GM12891 (cell line): Measurements from ENCODE around the gene EPB41L3.
A peak's percentile ranks its signal among the peaks of the same experiment; 100 is the strongest.

Source experiments
- DNase-seq: peaks from one replicate; pipeline ENCODE4 v3.0.0; 2011; ENCODE audit warnings: low spot score; ENCODE audit not compliant: insufficient read length
- FAIRE-seq: peaks from 2 replicates; lab custom pipeline; 2011; peaks lifted over from hg19 to GRCh38; lab: Jason Lieb, UNC
- PAX5 ChIP-seq: IDR thresholded peaks from 2 replicates; pipeline ENCODE4 v1.6.1; 2011; ENCODE audit warnings: low read length, moderate library complexity, mild to moderate bottlenecking; ENCODE audit not compliant: insufficient read depth, severe bottlenecking
- POLR2A ChIP-seq: IDR thresholded peaks from 2 replicates; pipeline ENCODE4 v1.6.1; 2011; ENCODE audit warnings: low read depth, low read length, control low read depth
- POLR2AphosphoS5 ChIP-seq: IDR thresholded peaks from 2 replicates; pipeline ENCODE4 v1.6.1; 2011; ENCODE audit warnings: low read depth, low read length, control low read depth
- POU2F2 ChIP-seq: IDR thresholded peaks from 2 replicates; pipeline ENCODE4 v1.6.1; 2011; ENCODE audit warnings: low read depth, mild to moderate bottlenecking, control low read depth, low read length, moderate library complexity
- SPI1 ChIP-seq: IDR thresholded peaks from 2 replicates; pipeline ENCODE4 v1.6.1; 2011; ENCODE audit warnings: low read depth, low read length, control low read depth
- TAF1 ChIP-seq: IDR thresholded peaks from 2 replicates; pipeline ENCODE4 v1.6.1; 2011; ENCODE audit warnings: low read depth, low read length, control low read depth

EPB41L3 gene

DNA sequence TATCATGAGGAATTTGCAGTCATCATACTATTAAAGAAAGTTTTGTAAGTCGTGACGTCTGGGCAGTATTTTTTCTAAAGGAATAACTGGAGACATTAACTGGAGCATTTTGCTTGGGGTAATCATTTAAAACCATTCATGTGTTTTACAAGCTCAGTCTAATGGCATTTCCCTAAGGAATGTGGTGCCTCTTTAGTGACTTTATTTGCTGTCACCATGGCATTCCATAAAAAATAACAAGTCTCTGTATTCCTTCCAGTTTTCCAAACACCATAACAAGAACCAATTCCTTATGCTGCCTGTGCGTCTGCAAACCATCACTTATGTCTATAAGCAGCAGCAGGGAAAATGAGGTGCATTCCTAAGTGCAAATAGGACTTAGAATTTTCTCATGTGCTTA, 82.8 kb downstream of the EPB41L3 start:
- FAIRE-seq (no peak), DNase-seq (no peak)
- TF ChIP-seq PAX5, result no peak
- TF ChIP-seq POLR2AphosphoS5, result no peak
- no peak for TF ChIP-seq TAF1
- no peak for TF ChIP-seq POU2F2
- TF ChIP-seq POLR2A, result no peak
- TF ChIP-seq SPI1, result no peak

DNA sequence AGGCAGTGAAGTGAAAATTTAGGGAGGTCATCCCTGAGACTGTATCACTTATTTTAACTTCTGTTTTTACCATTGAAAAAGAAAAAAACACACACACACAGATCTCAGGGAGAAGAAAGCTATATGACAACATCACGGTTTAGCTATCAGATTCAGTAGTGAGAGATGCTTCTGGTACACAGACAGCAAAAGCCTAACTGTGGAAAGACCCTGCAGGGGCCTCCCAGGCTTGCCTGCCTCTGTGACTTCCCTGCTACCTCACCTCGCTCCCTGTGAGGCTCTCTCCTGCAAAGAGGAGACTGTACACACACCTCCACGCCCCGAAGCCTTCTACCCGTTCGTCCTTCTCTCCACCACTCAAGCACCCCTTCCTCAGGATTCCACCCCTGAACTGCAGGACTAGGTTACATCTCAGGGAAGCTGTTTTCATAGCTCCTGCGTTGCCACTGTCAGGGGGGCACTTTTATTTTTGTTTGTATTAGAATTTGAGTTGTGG, 86.3 kb downstream of the EPB41L3 start:
- FAIRE-seq (no peak), DNase-seq (no peak)
- TF ChIP-seq TAF1, result no peak
- no peak for TF ChIP-seq POLR2AphosphoS5
- no peak for TF ChIP-seq SPI1
- no peak for TF ChIP-seq POU2F2
- TF ChIP-seq POLR2A, result no peak
- no peak for TF ChIP-seq PAX5

DNA sequence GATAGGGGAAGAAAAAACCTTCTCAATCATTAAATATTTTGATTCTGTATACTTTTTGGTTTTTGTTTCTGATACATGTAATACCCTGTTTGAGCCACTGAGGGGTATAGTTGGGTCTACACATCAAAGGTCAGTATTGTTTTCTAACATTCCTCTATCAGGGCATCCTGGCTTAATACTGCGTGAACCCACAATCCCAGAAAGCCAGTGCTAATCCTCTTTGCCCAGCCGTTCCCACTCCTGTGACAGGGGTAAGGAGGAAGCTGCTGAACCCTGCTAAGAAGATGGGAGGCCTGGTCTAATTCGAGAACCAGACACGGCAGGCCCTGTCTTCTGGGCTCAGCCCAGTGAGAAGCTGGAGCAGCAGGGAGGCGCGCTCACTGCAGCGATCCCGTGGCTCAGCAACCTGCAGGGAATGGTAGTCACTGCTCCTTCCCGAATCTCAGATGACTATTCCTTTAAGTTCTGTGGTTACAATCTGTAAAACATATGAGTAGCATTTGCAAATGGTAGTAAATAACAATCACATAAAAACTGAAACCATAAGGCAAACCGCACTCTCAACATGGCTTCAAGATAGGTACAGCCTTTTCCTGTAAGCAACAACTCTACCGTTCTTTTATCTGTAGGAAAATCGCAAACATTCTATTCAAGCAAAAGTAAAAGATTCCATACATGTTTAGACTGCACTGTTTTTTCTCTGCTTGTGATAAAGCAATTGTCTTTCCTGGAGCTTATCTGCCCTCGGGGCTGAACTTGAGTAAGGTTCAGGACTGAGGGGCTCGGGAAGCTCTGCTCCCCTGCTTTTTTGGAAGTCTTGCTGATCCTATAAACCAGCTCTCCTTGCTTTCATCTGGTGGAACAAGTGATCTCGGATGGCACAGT, 87.0 kb downstream of the EPB41L3 start:
- FAIRE-seq, result no peak
- DNase-seq, result no peak

DNA sequence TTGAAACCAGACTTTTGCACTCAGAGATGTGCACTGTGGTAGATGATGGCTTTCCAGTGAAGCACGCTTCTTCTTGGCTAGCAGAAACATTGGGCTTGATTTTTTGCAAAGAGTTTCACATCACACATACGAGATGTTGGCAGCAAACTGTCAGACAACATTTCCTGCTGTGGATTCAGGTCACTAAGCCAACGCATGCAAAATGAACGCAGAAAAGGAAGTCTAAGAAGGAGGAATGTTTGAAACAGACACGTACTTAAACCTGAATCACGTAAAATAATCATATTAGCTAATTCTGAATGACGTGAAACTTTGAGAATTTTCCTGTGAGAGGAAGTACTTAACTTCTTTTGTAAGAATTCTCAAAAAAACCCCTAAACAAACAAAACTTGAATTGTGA, 88.1 kb downstream of the EPB41L3 start:
- FAIRE-seq (no peak), DNase-seq (no peak)
- TF ChIP-seq PAX5 (no peak), POU2F2 (no peak), SPI1 (no peak), POLR2A (no peak), TAF1 (no peak), POLR2AphosphoS5 (no peak)

More for the DNA sequence above, 87.0 kb downstream of the EPB41L3 start:
- no peak for TF ChIP-seq SPI1
- no peak for TF ChIP-seq TAF1
- no peak for TF ChIP-seq POLR2A
- no peak for TF ChIP-seq POLR2AphosphoS5
- TF ChIP-seq POU2F2, result no peak
- no peak for TF ChIP-seq PAX5

DNA sequence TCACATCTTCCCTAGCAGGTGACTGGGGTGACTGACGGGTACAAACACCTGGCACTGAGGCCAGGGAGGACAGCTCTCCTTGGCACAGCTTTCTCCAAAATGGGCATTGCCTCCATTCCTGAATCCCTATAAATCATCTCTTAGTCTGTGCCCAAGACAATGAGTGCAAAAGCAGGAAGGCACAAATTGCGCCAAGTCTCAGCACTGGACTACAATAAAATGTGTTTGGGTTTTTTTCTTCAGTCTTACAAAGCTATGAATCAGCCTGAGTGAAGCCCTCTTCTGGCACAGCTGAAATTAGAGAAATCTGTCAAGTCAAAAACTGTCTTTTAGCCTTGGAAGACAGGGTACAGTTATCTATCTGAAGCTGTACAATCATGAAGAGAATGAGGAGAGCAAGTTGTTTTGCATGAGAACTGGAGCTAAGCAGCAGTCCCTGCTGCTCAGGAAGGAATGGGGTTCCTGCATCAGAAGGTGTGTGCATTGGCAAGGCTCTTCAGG, 90.8 kb downstream of the EPB41L3 start:
- FAIRE-seq (no peak), DNase-seq (no peak)
- no peak for TF ChIP-seq POLR2AphosphoS5
- no peak for TF ChIP-seq POLR2A
- no peak for TF ChIP-seq TAF1
- TF ChIP-seq POU2F2, result no peak
- TF ChIP-seq PAX5, result no peak
- no peak for TF ChIP-seq SPI1

DNA sequence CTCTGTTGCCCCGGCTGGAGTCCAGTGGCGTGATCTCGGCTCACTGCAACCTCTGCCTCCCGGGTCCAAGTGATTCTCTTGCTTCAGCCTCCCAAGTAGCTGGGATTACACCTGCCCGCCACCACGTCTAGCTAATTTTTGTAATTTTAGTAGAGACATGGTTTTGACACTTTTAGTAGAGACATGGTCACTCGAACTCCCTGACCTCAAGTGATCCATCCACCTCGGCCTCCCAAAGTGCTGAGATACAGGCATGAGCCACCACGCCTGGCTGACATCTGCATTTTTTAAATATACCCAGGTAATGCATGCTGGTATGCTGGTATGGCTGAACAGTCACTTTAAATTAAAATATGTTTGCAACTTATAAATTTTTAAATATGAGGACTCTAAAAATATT, 91.9 kb downstream of the EPB41L3 start:
- DNase-seq, result no peak
- TF ChIP-seq POLR2AphosphoS5, result no peak
- no peak for TF ChIP-seq SPI1
- TF ChIP-seq POU2F2, result no peak
- no peak for TF ChIP-seq PAX5
- no peak for TF ChIP-seq TAF1
- no peak for TF ChIP-seq POLR2A
- FAIRE-seq, result no peak

DNA sequence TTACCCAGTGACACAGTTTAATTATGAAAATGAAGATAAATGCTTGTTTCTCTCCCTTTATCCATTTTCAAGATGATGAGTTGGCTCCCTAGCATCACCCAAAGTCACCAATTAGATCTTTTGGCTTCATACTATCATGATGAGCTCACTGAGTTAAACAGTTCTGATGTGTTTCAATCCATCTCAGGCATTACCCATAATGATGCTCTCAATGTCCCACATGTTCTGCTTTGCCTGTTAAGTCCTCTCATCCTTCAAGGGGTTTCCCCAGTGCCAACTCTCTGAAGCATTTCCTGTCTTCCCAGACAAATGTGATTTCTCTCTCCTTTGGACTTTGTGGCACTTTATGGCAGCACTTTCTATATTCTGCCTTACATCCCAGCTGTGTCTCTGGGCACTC, 92.6 kb downstream of the EPB41L3 start:
- FAIRE-seq, result no peak
- no peak for TF ChIP-seq POLR2AphosphoS5
- TF ChIP-seq TAF1, result no peak
- no peak for TF ChIP-seq PAX5
- no peak for TF ChIP-seq POLR2A
- TF ChIP-seq SPI1, result no peak
- no peak for TF ChIP-seq POU2F2
- no peak for DNase-seq

DNA sequence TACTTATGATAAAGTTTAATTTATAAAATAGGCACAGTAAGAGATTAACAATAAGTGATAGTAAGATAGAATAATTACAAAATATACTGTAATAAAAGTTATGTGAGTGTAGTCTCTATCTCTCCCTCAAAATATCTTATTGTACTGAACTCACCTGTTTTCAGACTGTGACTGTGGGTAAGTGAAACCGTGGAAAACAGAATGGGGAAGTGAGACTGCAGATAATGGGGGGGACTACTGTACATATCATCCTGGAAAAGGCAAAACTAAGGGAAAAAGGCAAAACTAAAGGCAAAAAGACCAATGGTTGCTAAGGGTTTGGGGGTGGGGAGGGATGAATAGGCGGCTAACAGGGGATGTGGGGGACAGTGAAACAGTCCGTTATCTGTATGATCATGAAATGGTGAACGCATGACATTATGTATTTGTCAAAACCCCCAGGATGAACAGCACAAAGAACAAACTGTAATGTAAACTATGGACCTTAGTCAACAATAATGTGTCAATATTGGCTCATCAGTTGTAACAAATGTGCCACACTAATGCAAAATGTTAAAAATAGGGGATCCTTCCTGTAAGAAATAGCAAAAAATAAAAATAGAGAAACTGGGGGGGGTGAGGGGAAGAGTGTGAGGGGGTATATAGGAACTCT, 93.8 kb downstream of the EPB41L3 start:
- no peak for FAIRE-seq
- no peak for DNase-seq
- TF ChIP-seq POLR2A, result no peak
- TF ChIP-seq SPI1, result peak; percentile 45
- no peak for TF ChIP-seq TAF1

DNA sequence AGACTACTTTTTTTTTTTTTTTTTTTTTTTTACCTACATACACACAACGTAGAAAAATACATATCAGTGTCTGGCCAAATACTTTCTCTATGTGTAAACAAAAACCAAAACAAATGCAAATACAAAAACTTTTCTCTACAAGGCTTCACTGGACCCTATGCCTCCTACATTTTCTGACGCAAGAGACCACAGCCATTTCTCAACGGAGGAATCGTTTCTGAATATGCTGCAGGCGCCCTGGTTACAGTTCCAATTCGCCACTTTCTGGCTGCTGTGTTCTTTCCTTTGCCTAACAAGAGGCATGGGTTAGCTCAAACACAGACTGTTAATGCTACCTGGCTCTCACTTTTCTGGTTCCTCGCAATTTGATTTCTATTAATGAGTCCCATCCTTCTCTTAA, 96.4 kb downstream of the EPB41L3 start:
- DNase-seq (no peak), FAIRE-seq (no peak)
- no peak for TF ChIP-seq TAF1
- TF ChIP-seq PAX5, result no peak
- TF ChIP-seq POLR2A, result no peak
- no peak for TF ChIP-seq POLR2AphosphoS5
- TF ChIP-seq POU2F2, result no peak
- no peak for TF ChIP-seq SPI1
